ENCODE results near the gene ZDHHC11.
A peak's percentile ranks its signal among the peaks of the same experiment; 100 is the strongest.
"Not testable (repeated sequence)": the region's sequence is repeated elsewhere in the genome, so short reads cannot be mapped to it uniquely, and the experiment has no call there.

The ZDHHC11 gene

GRCh38 chr5:801055-801454, 49.7 kb downstream of the ZDHHC11 start:
- H3K27ac Mint-ChIP-seq; intact Hi-C loops (cut with micrococcal nuclease); H3K4me3 Mint-ChIP-seq; H3K27me3 Mint-ChIP-seq; H3K36me3 Mint-ChIP-seq (ENCODE audit: low read depth); H3K4me1 Mint-ChIP-seq (ENCODE audit: low read depth): not testable (repeated sequence)
- H3K9me3 Mint-ChIP-seq: peaks cover 22% of the 10 kb centered on the region

GRCh38 chr5:798505-799138, 52.2 kb downstream of the ZDHHC11 start:
- H3K4me1 Mint-ChIP-seq (ENCODE audit: low read depth); H3K4me3 Mint-ChIP-seq; H3K27me3 Mint-ChIP-seq; intact Hi-C loops (cut with micrococcal nuclease); H3K27ac Mint-ChIP-seq; H3K9me3 Mint-ChIP-seq; H3K36me3 Mint-ChIP-seq (ENCODE audit: low read depth): not testable (repeated sequence)

- H3K9me3 Mint-ChIP-seq; H3K4me1 Mint-ChIP-seq (ENCODE audit: low read depth); H3K4me3 Mint-ChIP-seq; intact Hi-C loops (cut with micrococcal nuclease); H3K27ac Mint-ChIP-seq; H3K36me3 Mint-ChIP-seq (ENCODE audit: low read depth): not testable (repeated sequence)
- H3K27me3 Mint-ChIP-seq: peaks cover 12% of the 10 kb centered on the region
Measured at GRCh38 chr5:797986-798385, 52.8 kb downstream of the ZDHHC11 start.

GRCh38 chr5:795873-796272, 54.9 kb downstream of the ZDHHC11 start:
- H3K27ac Mint-ChIP-seq; intact Hi-C loops (cut with micrococcal nuclease); H3K36me3 Mint-ChIP-seq (ENCODE audit: low read depth); H3K4me3 Mint-ChIP-seq; H3K4me1 Mint-ChIP-seq (ENCODE audit: low read depth); H3K9me3 Mint-ChIP-seq: not testable (repeated sequence)
- peaks cover 18% of the 10 kb centered on the region for H3K27me3 Mint-ChIP-seq

- H3K27ac Mint-ChIP-seq; intact Hi-C loops (cut with micrococcal nuclease); H3K9me3 Mint-ChIP-seq: not testable (repeated sequence)
Measured at GRCh38 chr5:794948-795347, 55.8 kb downstream of the ZDHHC11 start.

GRCh38 chr5:788703-789102, 62.1 kb downstream of the ZDHHC11 start:
- H3K27ac Mint-ChIP-seq; H3K4me3 Mint-ChIP-seq; H3K9me3 Mint-ChIP-seq; H3K36me3 Mint-ChIP-seq (ENCODE audit: low read depth); H3K4me1 Mint-ChIP-seq (ENCODE audit: low read depth); intact Hi-C loops (cut with micrococcal nuclease): not testable (repeated sequence)
- peaks cover 52% of the 10 kb centered on the region for H3K27me3 Mint-ChIP-seq

More at GRCh38 chr5:794948-795347, 55.8 kb downstream of the ZDHHC11 start:
- not testable (repeated sequence) for H3K36me3 Mint-ChIP-seq (ENCODE audit: low read depth); H3K4me1 Mint-ChIP-seq (ENCODE audit: low read depth); H3K4me3 Mint-ChIP-seq
- peaks cover 24% of the 10 kb centered on the region for H3K27me3 Mint-ChIP-seq

- peaks cover 51% of the 10 kb centered on the region for H3K27me3 Mint-ChIP-seq
- H3K4me3 Mint-ChIP-seq; H3K4me1 Mint-ChIP-seq (ENCODE audit: low read depth); intact Hi-C loops (cut with micrococcal nuclease); H3K9me3 Mint-ChIP-seq; H3K27ac Mint-ChIP-seq; H3K36me3 Mint-ChIP-seq (ENCODE audit: low read depth): not testable (repeated sequence)
Measured at GRCh38 chr5:787857-788233, 62.9 kb downstream of the ZDHHC11 start.

GRCh38 chr5:787224-787856, 63.4 kb downstream of the ZDHHC11 start:
- H3K9me3 Mint-ChIP-seq; H3K27ac Mint-ChIP-seq; H3K36me3 Mint-ChIP-seq (ENCODE audit: low read depth); H3K4me3 Mint-ChIP-seq; H3K4me1 Mint-ChIP-seq (ENCODE audit: low read depth); intact Hi-C loops (cut with micrococcal nuclease): not testable (repeated sequence)
- H3K27me3 Mint-ChIP-seq: peaks cover 51% of the 10 kb centered on the region

GRCh38 chr5:785181-785705, 65.5 kb downstream of the ZDHHC11 start:
- intact Hi-C loops (cut with micrococcal nuclease); H3K27ac Mint-ChIP-seq; H3K9me3 Mint-ChIP-seq; H3K4me1 Mint-ChIP-seq (ENCODE audit: low read depth); H3K4me3 Mint-ChIP-seq; H3K36me3 Mint-ChIP-seq (ENCODE audit: low read depth): not testable (repeated sequence)
- peaks cover 45% of the 10 kb centered on the region for H3K27me3 Mint-ChIP-seq

GRCh38 chr5:784428-785177, 66.2 kb downstream of the ZDHHC11 start, which contains the start of gene ZDHHC11B:
TSS of gene ZDHHC11B (minus strand) at chr5:784729. CDS start at chr5:766919, 17,810 bp downstream.
- Mint-ChIP-seq H3K27me3 (peaks cover 39% of the 10 kb centered on the region), H3K4me3 (peak within 1 kb of the TSS; percentile 58)
- H3K9me3 Mint-ChIP-seq; intact Hi-C loops (cut with micrococcal nuclease); H3K27ac Mint-ChIP-seq; H3K4me1 Mint-ChIP-seq (ENCODE audit: low read depth); H3K36me3 Mint-ChIP-seq (ENCODE audit: low read depth): not testable (repeated sequence)

GRCh38 chr5:783881-784427, 66.8 kb downstream of the ZDHHC11 start:
- Mint-ChIP-seq H3K4me3 (peak overlapping the region; percentile 6), H3K27me3 (peaks cover 37% of the 10 kb centered on the region)
- H3K36me3 Mint-ChIP-seq (ENCODE audit: low read depth); H3K9me3 Mint-ChIP-seq; H3K4me1 Mint-ChIP-seq (ENCODE audit: low read depth); H3K27ac Mint-ChIP-seq; intact Hi-C loops (cut with micrococcal nuclease): not testable (repeated sequence)

GRCh38 chr5:783049-783802, 67.6 kb downstream of the ZDHHC11 start:
- H3K4me1 Mint-ChIP-seq (ENCODE audit: low read depth); intact Hi-C loops (cut with micrococcal nuclease); H3K9me3 Mint-ChIP-seq; H3K4me3 Mint-ChIP-seq; H3K36me3 Mint-ChIP-seq (ENCODE audit: low read depth); H3K27ac Mint-ChIP-seq: not testable (repeated sequence)
- peaks cover 31% of the 10 kb centered on the region for H3K27me3 Mint-ChIP-seq

- H3K27me3 Mint-ChIP-seq: peaks cover 26% of the 10 kb centered on the region
- H3K4me1 Mint-ChIP-seq (ENCODE audit: low read depth); H3K9me3 Mint-ChIP-seq; H3K4me3 Mint-ChIP-seq; H3K36me3 Mint-ChIP-seq (ENCODE audit: low read depth); intact Hi-C loops (cut with micrococcal nuclease); H3K27ac Mint-ChIP-seq: not testable (repeated sequence)
Measured at GRCh38 chr5:782356-782755, 68.4 kb downstream of the ZDHHC11 start.

GRCh38 chr5:780571-780970, 70.2 kb downstream of the ZDHHC11 start:
- intact Hi-C loops (cut with micrococcal nuclease); H3K9me3 Mint-ChIP-seq; H3K4me1 Mint-ChIP-seq (ENCODE audit: low read depth); H3K27ac Mint-ChIP-seq; H3K4me3 Mint-ChIP-seq; H3K36me3 Mint-ChIP-seq (ENCODE audit: low read depth): not testable (repeated sequence)
- peaks cover 24% of the 10 kb centered on the region for H3K27me3 Mint-ChIP-seq
